NCI-H69 (cell line): ENCODE measurements around the gene ETS2.
"Not testable (repeated sequence)": the region's sequence is repeated elsewhere in the genome, so short reads cannot be mapped to it uniquely, and the experiment has no call there.

Experiments
- DNase-seq: peaks from one replicate; lab custom pipeline; 2025; lab: John Stamatoyannopoulos, UW

ETS2 gene

DNA sequence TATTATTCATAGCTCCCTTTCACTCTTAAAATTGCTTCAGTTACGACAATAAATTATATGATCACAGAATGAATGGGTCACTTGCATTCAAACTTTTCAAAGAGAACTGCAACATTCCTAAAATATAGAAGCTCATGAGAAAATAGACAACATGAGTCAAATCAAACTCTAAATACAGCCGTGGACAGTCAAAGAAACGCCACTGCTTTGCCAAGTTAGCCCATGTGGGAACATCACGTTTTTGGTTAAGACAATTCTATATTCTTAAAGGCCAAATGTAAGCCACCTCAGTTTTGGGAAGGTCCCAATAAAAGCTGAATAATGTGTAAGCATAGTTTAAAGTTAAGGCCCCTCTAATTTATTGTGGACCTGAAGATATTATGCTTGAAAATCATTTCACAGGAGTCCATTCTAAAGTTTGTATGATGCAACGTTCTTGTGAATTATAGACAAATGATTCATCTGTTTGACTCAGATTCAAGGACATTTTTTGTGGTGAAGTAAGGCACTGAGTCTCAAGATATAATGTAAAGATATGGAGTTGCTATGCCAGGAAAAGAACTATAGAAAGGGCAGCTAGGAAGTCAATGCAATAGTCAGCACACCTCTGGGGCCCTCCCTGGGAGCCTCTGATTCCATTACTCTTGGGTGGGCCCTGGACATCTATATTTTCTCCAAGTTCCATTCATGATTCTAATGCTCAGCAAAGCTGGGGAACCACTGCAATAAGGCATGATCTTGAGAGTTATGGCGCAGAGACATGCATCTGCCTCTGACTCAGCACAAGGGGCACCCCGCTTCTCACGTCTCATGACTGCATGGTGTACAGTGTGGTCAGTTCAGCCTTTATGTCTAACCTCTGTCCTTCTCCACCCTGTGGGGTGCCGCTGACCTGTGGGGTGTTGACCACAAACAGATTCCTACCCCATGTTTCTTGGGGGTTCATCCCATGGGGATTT, 33.9 kb downstream of the ETS2 start:
- no peak for DNase-seq

DNA sequence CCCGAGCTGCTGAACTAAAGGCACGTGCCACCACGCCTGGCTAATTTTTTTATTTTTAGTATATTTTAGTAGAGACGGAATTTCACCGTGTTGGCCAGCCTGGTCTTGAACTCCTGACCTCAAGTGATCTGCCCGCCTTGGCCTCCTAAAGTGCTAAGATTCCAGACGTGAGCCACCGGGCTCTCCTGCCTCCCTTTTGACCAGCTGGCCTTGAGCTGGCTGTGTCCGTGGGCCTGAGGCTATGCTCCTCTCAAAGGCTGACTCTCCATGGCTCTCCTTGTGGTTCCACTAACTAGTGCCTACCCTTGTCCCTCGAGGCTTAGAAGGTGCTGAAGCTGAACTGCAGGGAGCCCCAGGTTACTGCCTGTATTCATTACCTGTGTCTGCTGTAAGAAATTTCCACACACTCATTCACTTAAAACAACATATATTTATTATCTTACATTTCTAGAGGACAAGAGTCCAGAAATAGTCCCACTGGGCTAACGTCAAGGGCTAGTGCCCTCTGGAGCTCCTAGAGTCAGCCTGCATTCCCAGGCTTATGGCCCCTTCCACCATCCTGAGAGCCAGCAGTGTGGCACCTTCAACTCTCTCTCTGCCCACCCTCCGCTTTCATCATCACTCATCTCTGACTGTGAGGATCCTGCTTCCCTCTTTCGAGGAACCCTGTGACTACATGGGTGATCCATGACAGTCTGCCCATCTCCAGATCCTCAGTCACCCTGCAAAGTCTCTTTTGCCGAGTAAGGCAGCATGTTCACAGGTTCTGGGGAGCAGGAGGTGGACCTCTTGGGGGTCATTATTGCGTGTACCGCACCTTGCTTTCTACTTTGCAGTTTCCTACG, 34.9 kb downstream of the ETS2 start:
- no peak for DNase-seq

GRCh38 chr21:38841472-38841871, 35.7 kb downstream of the ETS2 start:
- no peak for DNase-seq

DNA sequence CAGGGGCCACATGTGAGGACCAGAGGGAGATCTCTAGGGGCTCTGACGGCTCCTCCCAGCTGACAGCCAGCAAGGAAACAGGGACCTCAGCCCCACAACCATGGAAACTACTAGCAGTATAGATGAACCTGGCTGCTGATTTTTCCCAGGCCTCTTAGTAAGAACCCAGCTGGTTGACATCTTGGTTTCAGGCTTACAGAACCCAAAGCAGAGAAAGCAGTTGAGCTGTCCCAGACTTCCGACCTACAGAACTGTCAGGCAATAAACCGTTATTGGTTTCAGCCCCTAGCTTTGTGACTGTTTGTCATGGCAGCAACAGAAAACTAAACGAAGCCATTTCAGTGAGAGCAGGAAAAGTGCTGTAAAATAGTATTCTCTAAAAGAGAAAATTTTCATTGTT, 36.4 kb downstream of the ETS2 start:
- DNase-seq: no peak

DNA sequence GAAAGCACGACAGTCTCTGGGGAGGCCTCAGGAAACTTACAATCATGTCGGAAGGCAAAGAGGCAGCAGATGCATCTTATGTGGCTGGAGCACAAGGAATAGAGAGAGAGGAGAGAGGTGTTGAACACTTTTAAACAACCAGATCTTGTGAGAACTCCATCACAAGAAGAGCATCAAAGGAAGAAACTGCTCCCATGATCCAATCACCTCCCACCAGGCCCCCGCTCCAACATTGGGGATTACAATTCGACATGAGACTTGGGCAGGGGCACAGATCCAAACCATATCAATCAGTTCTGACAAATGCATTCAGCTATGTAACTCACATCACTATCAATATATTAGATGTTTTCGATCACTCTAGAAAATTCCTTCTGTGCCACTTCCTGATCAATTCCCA, 37.6 kb downstream of the ETS2 start:
- DNase-seq: no peak

GRCh38 chr21:38843806-38844503, 38.2 kb downstream of the ETS2 start:
- DNase-seq: no peak

- DNase-seq: not testable (repeated sequence)
Observed at GRCh38 chr21:38845374-38845773, 39.6 kb downstream of the ETS2 start.

GRCh38 chr21:38847556-38847955, 41.8 kb downstream of the ETS2 start:
- no peak for DNase-seq

DNA sequence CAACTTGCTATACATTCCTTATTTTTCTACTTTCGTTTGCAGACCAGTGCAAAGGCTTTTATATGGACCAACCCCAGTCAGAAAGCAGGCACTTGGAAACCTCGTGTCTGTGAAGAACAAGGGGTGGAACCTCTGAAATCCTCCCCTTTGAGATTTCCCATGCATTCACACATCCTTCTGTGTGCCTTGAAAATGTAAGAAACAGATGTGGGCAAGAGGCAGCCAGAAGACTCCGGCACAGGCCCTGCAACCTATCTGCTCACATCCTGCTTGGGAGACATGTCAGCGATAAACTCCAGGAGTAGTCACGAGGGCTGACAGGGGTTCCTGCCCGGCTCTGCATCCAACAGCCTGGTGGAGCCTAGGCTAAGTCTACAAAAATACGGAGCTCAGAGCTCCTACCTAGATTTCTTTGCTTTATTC, 42.5 kb downstream of the ETS2 start:
- DNase-seq: no peak

DNA sequence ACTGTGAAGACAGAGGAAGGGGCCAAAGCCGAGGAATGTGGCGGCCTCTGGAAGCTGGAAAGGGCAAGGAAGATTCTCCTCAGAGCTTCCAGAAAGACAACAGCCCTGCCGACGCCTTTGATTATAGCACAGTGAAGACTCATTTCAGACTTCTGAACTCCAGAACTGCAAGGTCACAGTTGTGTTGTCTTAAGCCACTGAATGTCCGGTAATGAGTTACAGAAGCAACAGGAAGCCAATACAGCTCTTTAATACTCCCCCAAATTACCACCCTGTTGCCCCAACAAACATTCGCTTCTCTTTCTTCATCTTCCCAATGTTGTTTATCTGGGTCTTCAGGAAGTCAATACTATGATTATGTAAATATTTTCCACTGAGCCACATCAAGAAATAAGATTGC, 44.0 kb downstream of the ETS2 start:
- no peak for DNase-seq

DNA sequence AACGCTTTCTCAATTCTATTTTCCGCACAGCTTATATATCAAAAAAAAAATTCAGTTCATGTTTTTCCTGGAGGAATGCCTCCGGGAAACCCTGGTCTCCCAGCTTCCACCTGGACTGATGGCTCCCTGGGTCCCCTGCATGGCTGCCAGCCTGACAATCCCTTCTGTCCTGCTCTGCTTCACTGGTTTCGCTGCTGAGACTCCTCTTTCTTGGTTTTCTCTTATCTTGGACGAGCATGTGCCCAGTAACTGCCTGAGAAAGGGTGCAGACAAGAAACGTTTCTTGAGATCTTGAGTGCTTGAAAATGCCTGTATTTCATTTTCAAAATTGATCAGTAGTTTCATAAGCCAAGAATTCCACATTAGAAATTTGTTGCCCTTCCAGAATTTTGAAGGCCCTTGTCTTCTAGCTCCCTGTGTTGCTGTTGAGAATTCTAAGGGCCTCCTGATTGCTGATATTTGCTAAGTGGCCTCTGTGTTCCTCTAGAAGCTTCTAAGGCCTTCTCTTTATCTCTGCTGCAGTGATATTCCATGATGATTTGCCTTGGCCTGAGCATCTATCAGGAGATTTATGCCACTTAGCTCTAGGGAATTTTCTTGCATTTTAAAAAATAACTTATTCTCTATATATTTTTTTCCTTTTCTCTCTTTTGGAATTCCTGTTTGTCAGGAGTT, 44.7 kb downstream of the ETS2 start:
- DNase-seq: no peak

DNA sequence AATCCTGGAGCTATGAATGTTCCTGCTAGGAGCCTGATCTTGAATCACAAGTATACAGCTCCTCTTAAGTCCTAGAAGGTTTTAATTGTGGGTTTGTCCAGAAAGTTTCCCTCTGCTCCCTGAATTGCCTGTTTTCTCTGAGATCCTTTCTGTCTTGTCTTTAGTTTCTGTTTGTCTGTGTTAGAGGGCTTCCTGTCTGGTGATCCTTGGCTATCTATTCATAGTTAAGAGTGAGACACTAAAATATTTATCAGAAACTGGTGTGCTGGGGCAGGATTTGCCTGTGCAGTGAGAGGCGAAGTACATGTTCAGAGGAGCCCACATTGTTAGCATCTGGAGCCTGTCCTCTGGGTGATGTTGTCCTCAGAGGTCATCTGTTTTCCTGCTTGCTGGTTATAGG, 45.4 kb downstream of the ETS2 start:
- no peak for DNase-seq

GRCh38 chr21:38852278-38852677, 46.5 kb downstream of the ETS2 start:
- DNase-seq: no peak

- DNase-seq: no peak
Observed at GRCh38 chr21:38852708-38853107, 47.0 kb downstream of the ETS2 start.

DNA sequence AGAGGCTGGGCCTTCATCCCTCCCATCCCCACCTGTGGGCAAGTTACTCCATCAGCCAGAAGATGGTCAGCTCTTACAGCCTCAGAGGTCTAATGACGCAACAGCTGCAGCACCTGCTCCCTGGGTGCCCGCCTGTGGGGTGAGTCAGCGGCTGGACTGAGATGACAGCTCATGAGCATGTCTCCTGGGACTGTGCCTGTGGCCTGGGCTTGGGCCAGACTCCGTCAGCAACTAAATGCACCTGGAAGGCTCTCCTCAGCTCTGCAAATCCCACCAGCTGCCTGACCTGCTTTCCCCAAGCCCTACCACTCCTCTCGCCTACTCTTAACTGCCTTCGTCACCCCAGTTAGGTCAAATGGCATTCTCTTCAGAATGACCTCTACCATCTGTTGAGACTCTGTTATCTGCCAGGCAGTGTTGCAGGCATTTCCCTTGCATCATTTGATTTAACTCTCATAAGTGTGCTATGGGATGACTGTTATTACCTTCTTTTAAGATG, 47.7 kb downstream of the ETS2 start:
- peak; percentile 88 for DNase-seq

GRCh38 chr21:38857152-38857825, 51.6 kb downstream of the ETS2 start:
- no peak for DNase-seq

DNA sequence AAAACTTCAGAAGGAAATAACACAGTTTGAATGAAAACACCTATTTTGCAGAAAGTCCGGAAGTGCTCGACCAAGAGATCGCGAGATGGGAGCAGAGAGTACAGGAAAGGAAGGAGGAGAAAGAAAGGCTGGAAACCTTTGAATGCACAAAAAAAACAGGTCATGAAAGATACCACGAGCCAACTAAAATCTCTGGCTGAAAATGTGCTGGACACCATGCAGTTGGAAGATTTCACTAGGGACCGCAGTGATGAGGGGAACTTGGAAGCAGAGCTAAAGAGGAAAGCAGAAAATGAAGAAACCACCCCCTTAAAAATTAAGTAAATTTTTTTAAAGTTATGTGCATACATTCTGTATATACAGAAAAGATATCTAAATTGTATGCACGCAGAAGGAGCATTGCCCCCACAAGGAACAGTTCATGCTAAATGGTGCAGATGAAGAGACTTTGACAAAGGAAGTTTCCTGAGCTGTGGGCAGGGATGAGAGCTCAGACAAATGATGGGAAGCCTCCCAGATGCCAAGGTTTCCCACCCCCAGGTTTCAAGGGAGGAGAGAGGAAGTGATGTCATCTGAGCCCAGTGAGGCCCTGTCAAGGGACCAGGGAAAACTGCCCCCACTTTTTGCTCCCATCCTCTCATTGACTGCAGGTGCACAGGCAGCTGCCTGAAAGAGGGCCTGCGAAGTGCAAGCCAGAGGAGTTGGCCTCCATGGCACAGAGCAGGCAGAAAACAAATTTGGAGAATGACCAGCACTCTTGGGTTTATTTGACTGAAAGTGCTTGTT, 52.5 kb downstream of the ETS2 start:
- no peak for DNase-seq

- DNase-seq: no peak
Observed at GRCh38 chr21:38858812-38859205, 53.1 kb downstream of the ETS2 start.

DNA sequence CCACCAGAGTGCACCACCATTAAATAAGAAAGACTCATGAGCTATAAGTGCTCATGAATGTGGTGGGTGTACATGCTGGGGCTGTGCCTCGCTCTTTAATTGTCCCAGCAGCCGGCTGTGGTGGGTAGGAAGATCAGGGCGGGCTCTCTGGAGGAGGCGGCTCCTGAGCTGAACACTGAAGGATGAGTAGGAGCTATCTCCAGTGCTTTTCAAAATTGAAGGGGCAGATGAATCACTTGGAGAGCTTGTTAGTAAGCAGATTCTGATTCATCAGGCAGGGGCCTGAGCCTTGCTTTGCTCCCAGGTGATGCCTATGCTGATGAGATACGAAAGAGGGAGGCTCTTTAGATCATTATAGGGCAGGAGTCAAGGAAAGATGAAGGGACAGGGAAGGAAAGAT, 54.1 kb downstream of the ETS2 start:
- no peak for DNase-seq

DNA sequence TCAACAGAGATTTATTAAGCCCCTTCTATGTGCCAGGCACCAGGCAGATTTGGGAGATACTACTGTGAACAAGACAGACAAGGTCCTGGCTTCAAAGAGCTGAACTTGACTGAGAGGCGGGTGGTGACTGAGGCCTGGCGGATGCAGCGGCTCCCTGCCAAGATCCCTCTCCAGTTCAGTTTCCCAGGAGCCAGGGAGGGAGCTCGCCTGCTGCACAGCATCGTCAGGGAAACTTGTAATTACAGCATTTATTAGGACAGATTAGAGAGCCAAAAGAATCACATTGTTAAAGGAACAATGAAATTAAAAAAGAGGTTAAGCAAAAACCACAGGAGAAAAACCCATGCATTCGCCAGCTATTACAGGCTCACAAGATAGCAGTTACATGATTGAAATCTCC, 55.3 kb downstream of the ETS2 start:
- DNase-seq: peak; percentile 32
